Prostate gland (tissue), 2 donors: Measurements from ENCODE around the gene FHOD3. TPM values are rescaled to one million over a fixed set of nuclear protein-coding genes. Genes with fewer than 3 reads are reported as not detected.

Experiments
- DNase-seq: peaks from one replicate; pipeline ENCODE4 v3.0.0-alpha.2; 2019; ENCODE audit warnings: low spot score
- H3K27ac ChIP-seq, 2 donors: fragments of 200-600 bp; sonication (generic); 2 replicates each; pipeline ENCODE4 v1.5.1; 2017 to 2019
- H3K27me3 ChIP-seq: fragments of 200-600 bp; sonication (generic); replicated peaks from 2 replicates; pipeline ENCODE4 v1.5.1; 2019; ENCODE audit not compliant: insufficient read depth
- H3K36me3 ChIP-seq, 2 donors: fragments of 200-600 bp; sonication (generic); 1 replicate in 1 of 2; 2 replicates in 1 of 2; pipeline versions ENCODE4 v1.5.1 to v1.8.1; 2017 to 2019
- H3K4me1 ChIP-seq: fragments of 200-600 bp; sonication (generic); replicated peaks from 2 replicates; pipeline ENCODE4 v1.5.1; 2019
- H3K4me3 ChIP-seq, 2 donors: fragments of 200-600 bp; sonication (generic); 2 replicates each; pipeline ENCODE4 v1.5.1; 2017 to 2019
- H3K9me3 ChIP-seq: fragments of 200-600 bp; sonication (generic); 2 replicates; pipeline ENCODE4 v1.5.1; 2017
- POLR2A ChIP-seq: fragments of 450-650 bp; IDR thresholded peaks from one replicate; pipeline ENCODE4 v1.6.1; 2016; ENCODE audit warnings: antibody characterized with exemption, mild to moderate bottlenecking
- POLR2AphosphoS5 ChIP-seq: sonication (generic); formaldehyde crosslinking; IDR thresholded peaks from one replicate; pipeline ENCODE4 v1.6.1; 2017; ENCODE audit warnings: antibody characterized with exemption
- WGBS: methylation state at CpG from one replicate; pipeline ENCODE4 v1.1.5; 2018; 5-methylcytosine and 5-hydroxymethylcytosine counted together
- intact Hi-C: fragments of 100-400 bp; cut with DNase I; formaldehyde crosslinking; loops from one replicate; pipeline ENCODE4 v1.14.2; 2022
- total RNA-seq, 2 donors: library from RNA; depleted of rRNA; stranded (reverse); fragments of >200 nt; gene quantifications; one replicate each; pipeline ENCODE4 v1.1.0, GENCODE V29; 2016
- TF ChIP-seq, protein P1 (sequence below), 4 experiments: fragments of 200-600 bp in 2 of 4; fragments of 450-650 bp in 2 of 4; sonication (generic) in 2 of 4; IDR thresholded peaks; 1 replicate in 3 of 4; 2 replicates in 1 of 4; pipeline ENCODE4 v1.5.1; 2016 to 2019; ENCODE audit warnings: antibody characterized with exemption in 4 of 4, mild to moderate bottlenecking in 2 of 4, moderate library complexity in 2 of 4

Gene FHOD3
- total RNA-seq, 2 donors from 2014 or later: 25.1 to 52.5 TPM

- TF ChIP-seq POLR2AphosphoS5: no peak
- TF ChIP-seq, protein P1, sequence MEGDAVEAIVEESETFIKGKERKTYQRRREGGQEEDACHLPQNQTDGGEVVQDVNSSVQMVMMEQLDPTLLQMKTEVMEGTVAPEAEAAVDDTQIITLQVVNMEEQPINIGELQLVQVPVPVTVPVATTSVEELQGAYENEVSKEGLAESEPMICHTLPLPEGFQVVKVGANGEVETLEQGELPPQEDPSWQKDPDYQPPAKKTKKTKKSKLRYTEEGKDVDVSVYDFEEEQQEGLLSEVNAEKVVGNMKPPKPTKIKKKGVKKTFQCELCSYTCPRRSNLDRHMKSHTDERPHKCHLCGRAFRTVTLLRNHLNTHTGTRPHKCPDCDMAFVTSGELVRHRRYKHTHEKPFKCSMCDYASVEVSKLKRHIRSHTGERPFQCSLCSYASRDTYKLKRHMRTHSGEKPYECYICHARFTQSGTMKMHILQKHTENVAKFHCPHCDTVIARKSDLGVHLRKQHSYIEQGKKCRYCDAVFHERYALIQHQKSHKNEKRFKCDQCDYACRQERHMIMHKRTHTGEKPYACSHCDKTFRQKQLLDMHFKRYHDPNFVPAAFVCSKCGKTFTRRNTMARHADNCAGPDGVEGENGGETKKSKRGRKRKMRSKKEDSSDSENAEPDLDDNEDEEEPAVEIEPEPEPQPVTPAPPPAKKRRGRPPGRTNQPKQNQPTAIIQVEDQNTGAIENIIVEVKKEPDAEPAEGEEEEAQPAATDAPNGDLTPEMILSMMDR (IDR thresholded peaks at IDR 0.05): no peak
- TF ChIP-seq POLR2A: no peak
- H3K9me3 ChIP-seq: no peaks in the 10 kb centered on the region
- no peaks in the 10 kb centered on the region for H3K36me3 ChIP-seq
- H3K4me3 ChIP-seq: no peak overlapping the region
- no peaks in the 10 kb centered on the region for H3K4me1 ChIP-seq
- no peak for DNase-seq
- no peaks in the 10 kb centered on the region for H3K27me3 ChIP-seq
- intact Hi-C loops: loop anchor here (10.0 kb wide), 1 partner anchor 185 kb away; no protein-coding TSS in a partner anchor
- WGBS: 72% methylated on average over 2 of the region's 2 CpGs
- no peak overlapping the region for H3K27ac ChIP-seq
Observed at GRCh38 chr18:36379435-36379984, 82.0 kb downstream of the FHOD3 start.

DNA sequence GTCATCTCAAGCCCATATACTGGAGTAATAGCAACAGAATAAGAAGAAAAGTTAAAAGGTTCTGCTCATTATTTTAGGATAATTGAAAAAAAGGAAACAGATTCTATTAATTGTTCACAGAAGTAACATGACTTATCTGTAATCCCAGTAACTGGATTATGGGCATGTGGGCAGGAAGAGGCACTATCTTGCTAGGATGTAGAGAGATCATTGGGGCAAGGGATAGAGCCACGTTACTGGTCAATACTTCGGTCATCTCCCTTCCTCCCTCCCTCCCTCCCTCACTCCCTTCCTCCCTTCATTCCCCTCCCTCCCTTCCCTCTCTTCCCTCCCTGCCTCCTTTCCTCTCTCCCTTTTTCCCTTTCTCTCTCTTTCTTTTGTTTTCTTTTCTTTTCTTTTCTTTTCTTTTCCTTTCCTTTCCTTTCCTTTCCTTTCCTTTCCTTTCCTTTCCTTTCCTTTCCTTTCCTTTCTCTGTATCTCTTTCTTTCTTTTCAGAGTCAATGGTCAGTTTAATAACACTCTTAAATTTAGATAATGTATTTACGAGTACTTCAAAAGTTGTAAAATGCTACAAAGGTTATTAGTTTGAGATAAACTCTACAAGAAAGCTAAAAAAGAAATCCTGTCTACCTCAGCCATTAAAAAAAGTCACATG, 82.8 kb downstream of the FHOD3 start:
- H3K27ac ChIP-seq: no peak overlapping the region
- TF ChIP-seq POLR2AphosphoS5 (no peak), POLR2A (no peak)
- no peaks in the 10 kb centered on the region for H3K27me3 ChIP-seq
- H3K36me3 ChIP-seq: no peaks in the 10 kb centered on the region
- intact Hi-C loops: no loop called here
- DNase-seq: no peak
- no peaks in the 10 kb centered on the region for H3K9me3 ChIP-seq
- WGBS: 85% methylated on average over 3 of the region's 3 CpGs
- H3K4me3 ChIP-seq: no peak overlapping the region
- no peaks in the 10 kb centered on the region for H3K4me1 ChIP-seq

- Histone ChIP-seq H3K27ac (no peak overlapping the region), H3K4me3 (no peak overlapping the region)
- DNase-seq: no peak
Observed at GRCh38 chr18:36381075-36381474, 83.6 kb downstream of the FHOD3 start.

DNA sequence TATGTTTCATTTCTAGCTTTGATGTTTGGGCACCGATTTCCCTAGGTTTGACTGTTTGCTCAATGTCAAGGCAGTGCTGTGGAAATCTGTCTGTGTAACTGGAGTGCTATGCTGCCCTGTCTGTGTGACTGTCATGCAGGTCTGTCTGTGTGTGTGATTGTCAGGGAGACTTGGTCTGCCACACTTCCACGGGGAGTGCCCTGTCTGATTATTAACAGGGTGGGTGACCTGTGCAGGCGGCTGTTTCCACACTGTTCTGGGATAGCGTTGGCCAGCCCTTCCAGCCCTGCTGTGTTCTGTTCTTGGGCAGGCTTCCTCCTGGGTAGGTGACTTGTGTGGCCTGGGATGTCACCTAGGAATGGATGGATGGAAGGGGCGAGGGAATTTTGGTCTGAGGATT, 85.3 kb downstream of the FHOD3 start:
- 68% methylated on average over 5 of the region's 5 CpGs for WGBS
- DNase-seq: no peak
- no peaks in the 10 kb centered on the region for H3K4me1 ChIP-seq
- intact Hi-C loops: no loop called here
- no peaks in the 10 kb centered on the region for H3K27me3 ChIP-seq
- no peaks in the 10 kb centered on the region for H3K36me3 ChIP-seq
- TF ChIP-seq, protein P1 (IDR thresholded peaks at IDR 0.05): no peak
- no peak for TF ChIP-seq POLR2A
- TF ChIP-seq POLR2AphosphoS5: no peak
- H3K9me3 ChIP-seq: no peaks in the 10 kb centered on the region
- no peak overlapping the region for H3K27ac ChIP-seq
- H3K4me3 ChIP-seq: no peak overlapping the region

More at GRCh38 chr18:36381075-36381474, 83.6 kb downstream of the FHOD3 start:
- H3K4me1 ChIP-seq: no peaks in the 10 kb centered on the region
- H3K9me3 ChIP-seq: no peaks in the 10 kb centered on the region
- H3K36me3 ChIP-seq: no peaks in the 10 kb centered on the region
- H3K27me3 ChIP-seq: no peaks in the 10 kb centered on the region
- TF ChIP-seq, protein P1 (IDR thresholded peaks at IDR 0.05): no peak
- TF ChIP-seq POLR2A (no peak), POLR2AphosphoS5 (no peak)
- WGBS: 27% methylated on average over 4 of the region's 4 CpGs
- intact Hi-C loops: no loop called here

DNA sequence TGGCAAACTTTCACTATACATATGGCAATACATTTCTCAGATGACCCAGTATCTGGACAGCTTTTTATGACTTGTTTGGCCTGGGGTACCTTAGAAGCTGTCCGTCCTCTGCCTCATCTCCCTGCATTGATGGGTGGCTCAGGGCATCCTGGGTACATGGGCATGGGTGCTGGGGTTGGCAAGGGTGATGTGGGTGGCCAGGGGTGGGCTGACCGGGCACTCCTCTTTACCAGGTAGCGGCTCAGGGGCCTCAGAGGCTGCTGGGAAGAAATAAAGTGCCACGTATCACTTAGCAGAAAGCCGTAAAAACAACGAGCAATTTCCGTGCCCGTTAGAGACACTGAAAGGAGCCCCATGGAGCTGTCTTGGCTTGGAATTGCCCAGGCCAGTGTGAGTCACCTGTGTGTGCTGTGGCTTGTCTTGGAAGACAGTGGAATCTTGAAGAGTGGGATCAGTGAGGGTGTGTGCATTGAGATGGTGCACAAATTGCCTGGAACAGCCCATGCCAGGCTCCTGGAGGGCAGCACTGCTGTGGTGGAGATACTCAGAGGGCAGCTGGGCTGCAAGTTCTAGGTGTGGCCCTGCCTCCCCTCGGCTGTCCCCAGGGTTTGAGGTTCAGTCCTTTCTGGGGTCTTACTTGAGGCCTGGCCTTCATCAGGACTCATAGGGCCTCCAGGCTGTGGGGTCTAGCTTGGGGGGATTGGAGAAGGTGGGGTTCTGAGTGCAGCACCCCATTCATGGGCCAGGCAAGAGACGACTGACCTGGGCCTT, 88.8 kb downstream of the FHOD3 start:
- no peaks in the 10 kb centered on the region for H3K36me3 ChIP-seq
- H3K27ac ChIP-seq: no peak overlapping the region
- intact Hi-C loops: no loop called here
- DNase-seq: no peak
- H3K9me3 ChIP-seq: no peaks in the 10 kb centered on the region
- WGBS: 73% methylated on average over 10 of the region's 10 CpGs
- no peak overlapping the region for H3K4me3 ChIP-seq
- no peaks in the 10 kb centered on the region for H3K4me1 ChIP-seq
- H3K27me3 ChIP-seq: no peaks in the 10 kb centered on the region
- TF ChIP-seq, protein P1 (IDR thresholded peaks at IDR 0.05): no peak
- TF ChIP-seq POLR2A: no peak
- no peak for TF ChIP-seq POLR2AphosphoS5
